Measurements from ENCODE around the gene SH3GL3.

The SH3GL3 gene

GRCh38 chr15:83569341-83569740 is 122.2 kb downstream of the SH3GL3 start:
- DNase-seq (ENCODE audit: low spot score): no peak

GRCh38 chr15:83570756-83571155 is 123.6 kb downstream of the SH3GL3 start:
- no peak for DNase-seq (ENCODE audit: low spot score)

GRCh38 chr15:83571820-83572707 is 124.9 kb downstream of the SH3GL3 start:
- DNase-seq (ENCODE audit: low spot score): no peak

DNA sequence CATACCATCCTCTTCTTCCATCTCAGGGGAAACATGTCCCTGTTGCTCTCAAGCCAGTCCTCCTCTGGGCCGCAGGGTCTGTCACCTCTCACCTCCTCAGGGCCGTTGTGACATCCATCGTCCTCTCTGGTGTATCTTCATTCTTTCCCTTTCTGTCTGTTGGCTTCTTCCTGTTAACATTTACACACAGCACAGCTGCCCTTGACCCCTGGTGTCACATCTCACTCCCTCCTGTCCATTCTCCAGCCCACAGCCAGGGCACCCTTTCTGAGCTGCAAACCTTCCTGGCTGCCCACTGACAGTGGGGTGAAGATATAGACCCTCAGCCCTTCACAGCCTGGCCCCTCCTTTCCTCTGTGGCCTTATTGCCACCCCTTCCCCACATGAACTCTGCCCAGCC is 127.2 kb downstream of the SH3GL3 start:
- no peak for DNase-seq (ENCODE audit: low spot score)

DNA sequence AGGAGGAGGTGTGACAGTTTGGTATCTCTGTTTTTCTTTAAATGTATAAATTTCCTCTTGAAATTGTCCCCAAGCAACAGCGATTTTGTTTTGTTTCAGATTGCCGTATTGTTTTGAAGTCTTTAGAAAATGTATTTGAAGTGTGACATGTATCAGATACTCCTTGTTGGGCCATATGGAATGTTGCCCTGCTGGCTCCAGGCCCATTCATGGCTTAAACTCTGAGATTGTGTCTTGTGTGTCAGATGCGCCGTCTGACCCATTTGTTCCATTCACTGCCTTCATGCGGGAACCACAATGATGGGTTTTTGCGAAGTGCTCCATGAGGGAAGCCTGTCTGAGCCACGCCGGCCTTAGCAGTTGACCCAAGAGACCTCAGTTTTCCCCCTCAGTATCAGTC is 131.6 kb downstream of the SH3GL3 start:
- DNase-seq (ENCODE audit: low spot score): no peak

DNA sequence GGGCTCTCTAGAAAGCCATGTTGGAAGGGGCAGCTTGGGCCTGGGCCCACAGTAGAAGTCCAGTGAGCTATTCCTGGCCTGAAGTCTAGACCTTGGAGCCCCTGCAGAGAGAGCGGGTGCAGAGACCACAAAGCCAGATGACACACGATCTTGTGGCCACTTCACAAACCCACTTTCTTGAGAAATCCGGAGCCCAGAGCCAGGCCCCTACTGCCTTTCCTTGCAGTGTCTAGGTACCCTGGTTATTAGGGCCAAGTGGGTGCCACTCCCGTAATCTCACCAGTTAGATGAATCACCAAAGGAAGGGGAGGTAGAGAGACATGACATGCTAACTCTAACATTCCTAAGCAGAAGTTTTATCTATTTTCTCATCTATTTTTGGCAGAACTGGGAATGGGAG is 134.2 kb downstream of the SH3GL3 start:
- no peak for DNase-seq (ENCODE audit: low spot score)

- DNase-seq (ENCODE audit: low spot score): no peak
Observed at GRCh38 chr15:83582381-83582780, 135.2 kb downstream of the SH3GL3 start.

- no peak for DNase-seq (ENCODE audit: low spot score)
Observed at GRCh38 chr15:83585601-83586335, 138.6 kb downstream of the SH3GL3 start.

- DNase-seq (ENCODE audit: low spot score): no peak
Observed at GRCh38 chr15:83587091-83587490, 139.9 kb downstream of the SH3GL3 start.

DNA sequence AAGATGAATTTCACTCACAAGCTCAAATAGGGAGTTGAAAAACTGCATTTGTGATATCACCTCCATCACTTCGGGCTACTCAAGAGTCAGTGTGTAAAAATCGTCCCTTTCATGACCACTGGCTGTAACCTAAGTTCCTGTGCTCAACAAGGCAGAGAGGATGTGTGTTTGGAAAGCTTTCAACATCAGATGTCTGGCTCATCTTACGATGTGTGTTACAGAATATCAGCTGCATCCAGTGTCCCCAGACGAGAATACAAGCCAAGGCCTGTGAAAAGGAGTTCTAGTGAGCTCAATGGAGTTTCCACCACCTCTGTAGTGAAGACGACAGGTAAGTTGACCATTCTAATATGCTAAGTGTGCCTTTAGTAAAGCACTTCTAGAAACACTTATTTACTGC is 141.3 kb downstream of the SH3GL3 start:
- DNase-seq (ENCODE audit: low spot score): no peak

GRCh38 chr15:83592370-83593040 is 145.4 kb downstream of the SH3GL3 start:
- DNase-seq (ENCODE audit: low spot score): no peak

GRCh38 chr15:83595191-83595590 is 148.1 kb downstream of the SH3GL3 start:
- no peak for DNase-seq (ENCODE audit: low spot score)

DNA sequence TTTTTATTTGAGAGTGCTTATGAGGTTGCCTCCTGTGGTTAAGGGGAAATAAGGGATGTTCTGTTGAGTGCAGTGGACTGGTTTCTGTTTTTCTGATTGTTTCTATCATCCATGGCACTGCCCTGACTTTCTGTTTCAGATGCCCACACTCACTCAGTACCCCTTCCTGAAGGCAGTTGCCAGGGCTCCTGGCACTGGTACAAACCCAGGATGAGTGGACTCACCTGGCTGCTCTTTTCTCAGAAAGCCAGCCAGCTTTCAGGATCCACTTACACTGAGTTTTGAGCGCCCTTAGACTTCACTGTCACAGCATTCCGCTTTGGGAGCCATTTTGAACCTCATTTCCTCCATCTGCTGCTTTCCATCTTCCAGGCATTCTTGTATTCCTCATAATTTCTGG is 150.9 kb downstream of the SH3GL3 start:
- no peak for DNase-seq (ENCODE audit: low spot score)

DNA sequence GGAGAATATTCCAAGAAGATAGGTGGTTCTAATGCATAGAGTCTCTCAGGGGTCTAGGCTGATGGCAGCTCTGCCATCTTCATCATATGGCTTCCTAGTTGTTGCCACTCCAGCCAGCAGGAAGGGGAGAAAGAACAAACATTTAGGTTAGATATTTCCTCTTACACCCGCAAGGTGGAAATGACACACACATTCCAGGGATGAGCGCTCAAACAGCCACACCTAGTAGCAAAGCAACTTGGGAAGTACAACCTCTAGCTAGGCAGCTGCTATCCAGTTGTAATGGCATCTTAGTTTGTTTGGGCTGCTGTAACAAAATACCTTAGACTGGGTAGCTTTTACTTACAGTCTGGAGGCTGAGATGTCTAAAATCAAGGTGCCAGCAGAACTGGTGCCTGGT is 154.9 kb downstream of the SH3GL3 start:
- no peak for DNase-seq (ENCODE audit: low spot score)

DNA sequence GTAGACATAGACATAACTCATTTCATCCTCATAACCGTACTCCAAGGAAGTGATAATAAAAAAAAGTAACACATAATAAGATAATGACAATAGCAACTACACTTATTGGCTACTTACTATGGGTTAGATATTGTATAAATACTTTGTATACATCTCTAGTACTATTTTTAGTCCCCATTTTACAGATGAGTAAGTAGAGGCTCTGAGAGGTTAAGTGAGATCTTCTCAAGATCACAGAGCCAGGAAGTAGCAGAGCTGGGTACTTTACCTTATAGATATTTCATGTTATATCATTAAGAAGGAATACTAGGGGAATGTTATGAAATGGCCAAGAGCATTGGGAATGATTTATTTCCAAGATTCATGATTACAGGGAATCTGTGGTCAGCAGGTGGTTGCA is 157.4 kb downstream of the SH3GL3 start:
- no peak for DNase-seq (ENCODE audit: low spot score)

- DNase-seq (ENCODE audit: low spot score): no peak
Observed at GRCh38 chr15:83605111-83605945, 158.2 kb downstream of the SH3GL3 start.

- DNase-seq (ENCODE audit: low spot score): no peak
Observed at GRCh38 chr15:83610132-83610531, 163.0 kb downstream of the SH3GL3 start.

- no peak for DNase-seq (ENCODE audit: low spot score)
Observed at GRCh38 chr15:83610901-83611685, 164.0 kb downstream of the SH3GL3 start.

GRCh38 chr15:83612226-83612625 is 165.1 kb downstream of the SH3GL3 start:
- DNase-seq (ENCODE audit: low spot score): no peak

DNA sequence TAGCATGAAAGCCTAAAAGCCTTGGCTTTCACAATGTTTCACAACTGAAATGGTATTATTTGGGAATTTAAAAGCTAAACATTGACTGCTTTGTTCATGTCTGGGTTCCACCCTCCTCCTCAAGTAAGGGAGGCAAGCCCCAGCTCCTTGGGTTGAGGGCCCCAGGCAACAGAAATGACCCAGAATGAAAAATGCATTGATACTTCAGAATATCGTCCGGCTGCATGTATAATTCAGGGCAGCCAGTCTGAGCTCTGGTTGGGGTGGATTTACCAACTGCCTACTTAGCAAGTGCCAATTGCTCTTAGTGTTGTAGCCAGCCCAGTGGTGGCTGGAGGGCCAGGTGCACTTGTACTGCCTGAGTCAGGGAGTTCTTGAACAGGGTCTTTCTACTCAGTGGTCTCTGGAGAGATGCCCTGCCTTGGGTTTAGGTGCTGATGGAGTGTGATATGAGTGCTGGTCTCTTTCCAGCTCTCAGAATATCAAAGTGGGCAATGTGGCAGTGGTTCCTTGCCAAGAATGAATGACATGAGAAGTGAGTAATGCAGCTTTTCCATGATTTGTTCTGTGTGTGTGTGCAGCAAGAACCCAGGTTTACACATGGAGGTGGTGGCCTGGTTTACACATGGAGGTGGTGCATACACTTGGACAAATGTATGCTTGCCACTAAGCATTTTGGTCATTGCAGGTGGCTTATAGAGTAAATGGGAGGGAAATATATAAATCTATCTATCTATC is 165.9 kb downstream of the SH3GL3 start:
- DNase-seq (ENCODE audit: low spot score): no peak

All from left forelimb (tissue), 1 donor.